ENCODE data around the gene C5orf46. TPM values are rescaled to one million over a fixed set of nuclear protein-coding genes. Genes with fewer than 3 reads are reported as not detected.

Gene C5orf46
- total and polyA plus RNA-seq, 4 donors: not detected

DNA sequence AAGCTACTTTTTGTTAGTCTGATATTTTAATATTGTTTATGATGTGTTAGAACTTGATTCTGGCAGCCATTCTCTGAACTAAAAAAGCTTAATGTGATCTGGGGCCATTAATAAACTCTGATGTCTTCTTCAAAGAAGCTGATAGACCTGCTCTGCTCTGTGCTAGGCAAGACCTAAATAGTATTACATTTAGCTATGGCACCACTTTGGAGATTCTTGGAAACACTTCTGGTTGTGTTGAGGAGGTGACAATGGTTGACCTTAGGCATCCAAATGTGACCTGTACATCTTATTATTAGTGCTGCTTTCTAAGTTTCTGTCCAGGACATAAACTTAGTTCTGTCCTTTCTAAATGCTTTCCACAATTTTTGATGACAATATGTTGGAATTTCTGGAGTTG lies 49.5 kb downstream of the C5orf46 start:
- no peak overlapping the region for H3K27ac ChIP-seq (ENCODE audit: low read depth in 1 of 2, low read length in 1 of 2)
- H3K9ac ChIP-seq (ENCODE audit: insufficient read depth in 1 of 2, low read length in 2 of 2): no peak overlapping the region

DNA sequence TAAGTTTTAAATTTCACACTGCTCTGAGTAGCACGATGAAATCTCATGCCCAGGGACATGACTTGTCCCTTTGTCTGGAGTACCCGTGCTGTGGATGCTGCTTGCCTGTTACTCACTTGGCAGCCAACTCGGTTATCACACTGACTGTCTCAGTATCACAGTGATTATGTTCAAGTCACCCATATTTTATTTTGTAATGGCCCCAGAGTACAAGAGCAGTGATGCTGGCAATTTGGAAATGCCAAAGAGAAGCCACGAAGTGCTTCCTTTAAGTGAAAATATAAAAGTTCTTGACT lies 50.6 kb downstream of the C5orf46 start:
- ATAC-seq (ENCODE audit: insufficient read depth, low FRiP score) (no peak), DNase-seq (no peak)
- H3K4me3 ChIP-seq: no peak overlapping the region
- no peaks in the 10 kb centered on the region for H3K27me3 ChIP-seq (ENCODE audit: control insufficient read depth in 3 of 3, insufficient read depth in 3 of 3, low read length in 2 of 3)
- peaks cover 0 to 5% (median 0%) of the 10 kb centered on the region in 5 donors for H3K4me1 ChIP-seq (ENCODE audit: control insufficient read depth in 5 of 5, insufficient read depth in 5 of 5, low read length in 5 of 5)
- WGBS, 2 donors: 49 to 55% methylated on average over 4 of the region's 4 CpGs
- no peaks in the 10 kb centered on the region for H3K36me3 ChIP-seq (ENCODE audit: control insufficient read depth in 4 of 4, insufficient read depth in 4 of 4, low read length in 4 of 4)
- no peak overlapping the region for H3K9ac ChIP-seq (ENCODE audit: insufficient read depth in 1 of 2, low read length in 2 of 2)
- no peak overlapping the region for H3K27ac ChIP-seq (ENCODE audit: low read depth in 1 of 2, low read length in 1 of 2)
- TF ChIP-seq, protein P1, sequence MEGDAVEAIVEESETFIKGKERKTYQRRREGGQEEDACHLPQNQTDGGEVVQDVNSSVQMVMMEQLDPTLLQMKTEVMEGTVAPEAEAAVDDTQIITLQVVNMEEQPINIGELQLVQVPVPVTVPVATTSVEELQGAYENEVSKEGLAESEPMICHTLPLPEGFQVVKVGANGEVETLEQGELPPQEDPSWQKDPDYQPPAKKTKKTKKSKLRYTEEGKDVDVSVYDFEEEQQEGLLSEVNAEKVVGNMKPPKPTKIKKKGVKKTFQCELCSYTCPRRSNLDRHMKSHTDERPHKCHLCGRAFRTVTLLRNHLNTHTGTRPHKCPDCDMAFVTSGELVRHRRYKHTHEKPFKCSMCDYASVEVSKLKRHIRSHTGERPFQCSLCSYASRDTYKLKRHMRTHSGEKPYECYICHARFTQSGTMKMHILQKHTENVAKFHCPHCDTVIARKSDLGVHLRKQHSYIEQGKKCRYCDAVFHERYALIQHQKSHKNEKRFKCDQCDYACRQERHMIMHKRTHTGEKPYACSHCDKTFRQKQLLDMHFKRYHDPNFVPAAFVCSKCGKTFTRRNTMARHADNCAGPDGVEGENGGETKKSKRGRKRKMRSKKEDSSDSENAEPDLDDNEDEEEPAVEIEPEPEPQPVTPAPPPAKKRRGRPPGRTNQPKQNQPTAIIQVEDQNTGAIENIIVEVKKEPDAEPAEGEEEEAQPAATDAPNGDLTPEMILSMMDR (IDR thresholded peaks at IDR 0.05; ENCODE audit: control extremely low read depth, extremely low read depth): no peak
- peaks cover 0 to 1% (median 0%) of the 10 kb centered on the region in 4 donors for H3K9me3 ChIP-seq (ENCODE audit: control insufficient read depth in 4 of 4, insufficient read depth in 3 of 4, low read length in 3 of 4)

More for the DNA sequence above, 49.5 kb downstream of the C5orf46 start:
- Histone ChIP-seq H3K4me3 (no peak overlapping the region), H3K36me3 (ENCODE audit: control insufficient read depth in 4 of 4, insufficient read depth in 4 of 4, low read length in 4 of 4) (no peaks in the 10 kb centered on the region), H3K9me3 (ENCODE audit: control insufficient read depth in 4 of 4, insufficient read depth in 3 of 4, low read length in 3 of 4) (no peaks in the 10 kb centered on the region), H3K27me3 (ENCODE audit: control insufficient read depth in 3 of 3, insufficient read depth in 3 of 3, low read length in 2 of 3) (no peaks in the 10 kb centered on the region), H3K4me1 (ENCODE audit: control insufficient read depth in 5 of 5, insufficient read depth in 5 of 5, low read length in 5 of 5) (peaks cover 0 to 5% (median 0%) of the 10 kb centered on the region in 5 donors)
- TF ChIP-seq, protein P1 (IDR thresholded peaks at IDR 0.05; ENCODE audit: control extremely low read depth, extremely low read depth): no peak
- no peak for ATAC-seq (ENCODE audit: insufficient read depth, low FRiP score)
- no peak for DNase-seq

DNA sequence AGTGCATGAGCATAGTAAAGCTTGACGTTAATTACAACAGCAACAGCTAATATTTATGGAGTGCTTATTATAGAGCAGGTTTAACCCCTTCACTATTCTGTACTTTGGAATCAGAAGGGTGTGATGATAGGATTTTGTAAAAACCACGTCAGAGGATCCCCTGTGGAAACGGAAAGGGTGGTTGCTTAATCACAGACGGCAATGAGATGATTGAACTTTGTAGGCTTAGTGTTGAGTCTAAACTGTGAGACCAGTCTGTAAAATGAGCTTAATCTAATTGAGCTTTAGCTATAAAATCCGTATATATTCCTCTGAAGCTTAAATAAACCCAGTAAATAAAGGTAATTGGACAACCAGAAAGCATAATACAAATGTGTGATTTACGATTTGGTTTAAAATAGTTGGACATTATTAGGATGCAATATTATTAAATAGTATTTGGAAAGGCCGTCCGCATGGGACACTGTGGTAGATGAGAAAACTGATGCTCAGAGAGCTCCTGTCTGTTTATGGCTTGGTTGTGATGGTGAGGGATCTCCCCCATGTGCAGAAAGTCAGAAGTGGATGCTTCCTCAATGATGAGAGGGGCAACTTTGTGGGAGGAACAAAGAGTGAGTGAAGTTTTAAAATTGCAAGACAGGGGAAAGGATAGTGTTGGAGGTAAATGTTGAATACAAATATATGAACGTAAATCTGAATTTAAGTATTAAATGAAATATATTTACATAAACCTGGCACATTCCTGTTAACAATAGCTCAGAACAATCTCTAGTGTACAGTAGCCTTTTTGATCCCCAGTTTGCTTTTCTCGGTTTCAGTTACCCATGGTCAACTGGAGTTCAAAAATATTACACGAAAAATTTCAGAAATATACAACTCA lies 51.2 kb downstream of the C5orf46 start:
- 70 to 76% methylated on average over 11 of the region's 11 CpGs for WGBS, 2 donors
- no peak for DNase-seq

More for the DNA sequence above, 51.2 kb downstream of the C5orf46 start:
- no peak for ATAC-seq (ENCODE audit: insufficient read depth, low FRiP score)
- no peak overlapping the region for H3K27ac ChIP-seq (ENCODE audit: low read depth in 1 of 2, low read length in 1 of 2)
- H3K9me3 ChIP-seq (ENCODE audit: control insufficient read depth in 4 of 4, insufficient read depth in 3 of 4, low read length in 3 of 4): peaks cover 0 to 1% (median 0%) of the 10 kb centered on the region in 4 donors
- H3K9ac ChIP-seq (ENCODE audit: insufficient read depth in 1 of 2, low read length in 2 of 2): no peak overlapping the region
- no peak overlapping the region for H3K4me3 ChIP-seq
- no peaks in the 10 kb centered on the region for H3K27me3 ChIP-seq (ENCODE audit: control insufficient read depth in 3 of 3, insufficient read depth in 3 of 3, low read length in 2 of 3)
- TF ChIP-seq, protein P1 (IDR thresholded peaks at IDR 0.05; ENCODE audit: control extremely low read depth, extremely low read depth): no peak
- no peaks in the 10 kb centered on the region for H3K36me3 ChIP-seq (ENCODE audit: control insufficient read depth in 4 of 4, insufficient read depth in 4 of 4, low read length in 4 of 4)
- H3K4me1 ChIP-seq (ENCODE audit: control insufficient read depth in 5 of 5, insufficient read depth in 5 of 5, low read length in 5 of 5): peaks cover 0 to under 1% (median 0%) of the 10 kb centered on the region in 5 donors

Measured in lung (tissue), 12 donors.